HG03095 (cell line): Measurements from ENCODE around the gene EFNA2.
"Not testable (repeated sequence)": the region's sequence is repeated elsewhere in the genome, so short reads cannot be mapped to it uniquely, and the experiment has no call there.

Experiments used
- ATAC-seq: cut with Tn5 transposase; IDR thresholded peaks from one replicate; pipeline ENCODE4 v1.9.1; 2021; ENCODE audit warnings: moderate library complexity; ENCODE audit not compliant: unreplicated experiment

The EFNA2 gene

DNA sequence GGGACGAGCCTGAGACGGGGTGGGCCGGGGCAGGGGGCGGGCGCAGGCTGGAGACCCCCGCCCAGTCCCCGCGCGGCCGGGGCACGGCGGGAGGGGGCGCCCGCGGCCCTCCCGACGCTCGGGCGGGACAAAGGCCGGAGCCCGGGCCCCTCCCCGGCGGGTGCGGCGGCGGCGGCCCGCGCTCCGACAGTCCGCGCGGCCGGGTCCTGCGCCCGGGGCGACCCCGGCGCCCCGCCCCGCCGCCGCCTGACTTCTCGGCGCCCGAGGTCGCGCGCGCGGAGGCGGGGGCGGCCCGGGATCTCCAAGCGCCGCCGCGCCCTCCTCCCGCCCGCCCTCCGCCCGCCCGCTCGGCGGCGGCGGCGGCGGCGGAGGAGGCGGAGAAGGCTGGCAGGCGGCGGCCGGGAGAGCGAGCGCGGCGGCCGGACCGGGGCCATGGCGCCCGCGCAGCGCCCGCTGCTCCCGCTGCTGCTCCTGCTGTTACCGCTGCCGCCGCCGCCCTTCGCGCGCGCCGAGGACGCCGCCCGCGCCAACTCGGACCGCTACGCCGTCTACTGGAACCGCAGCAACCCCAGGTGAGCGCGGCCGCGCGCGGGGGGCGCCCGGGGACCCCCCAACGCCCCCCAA lies at the start of gene EFNA2:
EFNA2 (plus strand) TSS at position 137 of the 624 bp plus-strand sequence; CDS start at position 433, 296 bp downstream.
- ATAC-seq = no peak

DNA sequence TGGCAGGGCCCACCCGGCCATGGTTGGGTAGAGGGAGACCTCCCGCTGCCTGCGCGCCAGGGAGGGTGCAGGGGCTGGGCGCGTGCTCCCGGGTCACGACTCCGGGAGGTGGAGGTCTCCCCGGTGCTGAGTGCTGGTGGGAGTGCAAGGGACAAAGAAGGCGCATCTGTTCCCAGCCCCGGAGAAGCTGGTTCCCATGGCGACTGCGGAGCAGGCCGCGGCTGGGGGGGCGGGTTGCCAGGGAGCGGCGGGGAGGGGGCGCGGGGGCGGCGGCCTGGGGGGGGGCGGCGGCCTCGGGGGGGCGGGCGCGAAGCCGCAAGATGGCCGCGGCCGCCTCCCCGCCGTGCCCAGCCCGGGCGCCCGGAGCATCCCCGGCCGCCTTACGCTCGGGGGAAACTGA lies 49.1 kb upstream of the EFNA2 start:
- ATAC-seq = no peak

DNA sequence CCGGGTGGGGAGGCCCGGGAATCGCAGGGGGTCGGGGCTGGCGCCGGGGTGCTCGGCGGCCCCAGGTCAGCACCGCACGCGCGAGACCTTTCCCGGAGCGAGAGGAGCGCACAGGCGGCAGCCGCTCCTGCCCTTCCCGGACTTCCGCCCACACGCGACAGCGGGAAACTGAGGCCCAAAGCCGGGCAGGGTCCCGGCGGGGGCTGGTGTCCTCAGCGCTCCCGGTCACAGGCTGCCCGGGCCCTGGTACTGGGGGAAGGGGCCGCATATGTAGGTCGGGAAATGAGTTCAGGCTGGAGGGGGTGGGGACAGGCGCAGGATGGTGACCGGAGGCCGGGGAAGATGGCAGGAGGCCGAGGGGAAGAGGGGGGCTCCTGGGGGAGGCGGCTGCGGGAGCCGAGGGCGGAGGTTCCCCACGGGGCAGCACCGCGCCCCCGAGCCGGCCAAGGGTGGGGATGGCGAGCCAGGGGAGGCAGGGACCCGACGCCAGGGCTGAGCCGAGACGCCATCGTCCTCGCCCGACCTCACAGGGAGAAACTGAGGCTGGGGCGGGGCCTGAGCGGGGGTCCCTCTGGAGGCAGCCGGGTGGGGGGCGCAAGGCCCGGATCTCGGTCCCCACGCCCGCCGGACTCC lies 48.5 kb upstream of the EFNA2 start:
- ATAC-seq = no peak

DNA sequence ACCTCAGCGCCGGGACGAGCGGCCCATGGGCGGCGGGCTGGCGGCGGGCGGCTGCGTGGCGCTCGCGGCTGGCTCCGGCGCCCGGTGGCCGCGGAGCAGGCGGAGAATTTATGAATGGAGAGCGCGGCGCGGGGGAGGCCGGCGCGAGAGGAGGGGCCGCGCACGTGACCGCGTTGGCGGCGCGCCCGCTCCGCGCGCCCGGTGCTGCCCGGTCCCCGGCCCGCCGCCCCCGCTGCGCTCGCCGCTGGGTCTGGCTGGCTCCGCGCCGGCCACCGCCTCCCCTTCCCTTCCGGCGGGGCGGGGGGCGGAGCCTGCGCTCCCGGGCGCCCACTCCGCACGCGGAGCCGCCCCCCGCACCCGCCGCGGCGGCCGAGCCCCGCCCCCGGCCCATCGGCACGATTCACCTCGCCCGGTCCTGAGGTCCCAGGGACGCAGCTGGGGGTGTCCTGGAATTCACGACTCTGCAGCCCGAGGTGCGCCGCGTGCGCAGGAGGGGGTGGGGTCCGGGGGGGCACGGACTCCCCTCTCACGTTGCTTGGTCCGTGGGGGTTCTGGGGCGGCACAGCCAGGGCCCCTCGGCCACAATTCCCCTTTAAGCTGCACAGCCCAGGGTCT lies 47.8 kb upstream of the EFNA2 start, which contains the start of gene CBARP:
CBARP (minus strand) TSS at position 252 of the 615 bp plus-strand sequence. CDS start 1,905 bp downstream, outside the sequence.
- no peak for ATAC-seq

DNA sequence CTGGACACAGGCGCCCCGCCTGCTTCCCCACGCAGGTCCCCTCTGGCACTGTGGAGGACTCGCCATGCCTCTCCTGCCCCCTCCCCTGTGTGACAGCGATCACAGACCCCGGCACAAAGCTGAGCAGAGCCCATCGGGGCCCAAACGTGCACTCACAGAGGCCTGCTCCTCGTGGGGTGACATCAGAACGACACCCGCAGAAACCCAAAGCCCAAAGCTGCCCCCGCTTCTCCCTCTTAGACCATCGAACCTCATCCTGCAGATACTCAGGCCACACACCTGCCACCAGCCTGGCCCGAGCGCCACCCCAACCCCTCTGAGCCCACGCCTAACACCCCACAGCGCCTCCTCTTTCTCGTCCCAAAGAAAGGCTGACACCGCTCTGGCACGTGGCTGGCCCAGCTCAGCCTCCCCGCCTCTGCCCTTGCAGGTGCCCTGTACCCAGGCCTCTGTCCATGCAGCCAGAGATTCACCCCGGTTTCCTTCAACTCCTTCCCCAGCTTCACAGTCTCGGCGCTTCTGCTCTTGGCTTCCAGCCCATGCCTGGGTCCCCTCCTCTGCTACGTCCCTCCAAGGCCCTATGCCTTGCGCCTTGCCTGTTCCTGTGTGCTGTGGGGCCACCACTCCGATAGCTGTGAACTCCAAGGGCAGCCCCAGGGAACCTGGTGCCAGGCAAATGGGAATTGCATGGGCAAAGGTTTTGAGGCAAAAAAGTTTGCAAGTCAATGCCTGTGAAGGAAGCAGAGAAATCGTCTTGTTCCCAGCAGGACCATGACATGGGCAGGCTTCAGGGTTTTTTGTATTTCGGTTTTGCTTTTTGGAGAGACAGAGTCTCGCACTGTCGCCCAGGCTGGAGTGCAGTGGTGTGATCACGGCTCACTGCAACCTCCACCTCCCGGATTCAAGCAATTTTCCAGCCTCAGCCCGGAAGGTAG lies 47.0 kb upstream of the EFNA2 start:
- ATAC-seq = no peak

DNA sequence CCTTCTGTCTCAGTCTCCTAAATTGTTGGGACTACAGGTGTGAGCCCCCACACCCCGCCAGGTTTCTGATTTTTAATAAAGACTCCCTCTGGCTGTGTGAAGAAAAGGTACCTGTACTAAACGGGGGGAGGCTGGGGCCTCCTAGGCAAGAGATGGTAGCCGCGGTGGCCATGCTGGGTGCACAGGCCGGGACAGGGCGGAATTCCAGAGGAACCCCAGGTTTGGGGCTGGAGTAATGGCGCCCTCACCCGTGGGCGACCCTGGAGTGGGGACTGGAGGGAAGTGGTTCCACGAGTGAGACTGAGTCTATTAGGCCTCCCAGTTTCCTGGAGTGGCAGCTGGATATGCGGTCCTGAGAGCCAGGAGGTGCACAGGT lies 46.3 kb upstream of the EFNA2 start:
- ATAC-seq = no peak

DNA sequence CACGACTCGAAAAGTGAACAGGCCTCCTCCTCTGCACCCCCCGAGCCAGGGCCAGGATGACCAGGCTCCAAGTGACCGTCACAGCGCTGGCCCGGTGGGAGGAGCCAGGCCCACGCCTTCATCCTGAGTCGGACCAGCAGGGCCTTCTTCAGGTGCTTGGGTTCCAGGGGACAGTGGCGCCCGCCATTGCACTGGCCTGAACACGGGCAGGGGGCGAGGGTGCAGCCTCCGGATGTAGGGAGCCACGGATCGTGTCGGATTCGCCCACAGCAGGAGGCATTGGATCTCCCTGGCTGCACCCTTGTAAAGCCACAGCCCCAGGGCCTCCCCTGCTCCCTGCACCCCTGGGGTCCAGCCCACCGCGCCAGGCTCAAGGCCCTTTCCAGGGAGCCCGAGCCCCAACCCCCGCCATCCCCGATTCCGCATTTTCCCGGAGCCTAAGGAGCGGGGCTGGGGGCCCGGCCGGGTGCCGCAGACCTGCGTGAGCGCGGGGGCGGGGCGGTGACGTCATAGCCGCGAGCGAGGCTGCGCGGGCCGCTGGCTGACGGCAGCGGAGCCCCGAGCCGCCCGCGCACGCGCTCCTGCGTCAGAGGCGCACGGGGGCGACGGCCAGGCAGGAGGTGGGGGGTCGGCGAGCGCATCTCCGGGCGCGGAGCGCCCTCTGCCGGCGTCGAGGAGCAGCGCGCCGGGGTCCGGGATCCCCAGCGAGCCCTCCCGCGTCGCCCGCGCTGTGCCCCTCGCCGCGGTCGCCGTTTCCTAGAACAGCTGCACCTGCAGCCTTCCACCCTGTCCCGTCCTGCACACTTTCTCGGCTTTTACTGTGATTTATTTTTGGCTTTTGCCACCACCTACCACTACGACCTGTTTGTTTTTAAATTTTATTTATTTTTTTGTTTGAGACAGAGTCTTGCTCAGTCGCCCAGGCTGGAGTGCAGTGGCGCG lies 45.6 kb upstream of the EFNA2 start:
- ATAC-seq = no peak

DNA sequence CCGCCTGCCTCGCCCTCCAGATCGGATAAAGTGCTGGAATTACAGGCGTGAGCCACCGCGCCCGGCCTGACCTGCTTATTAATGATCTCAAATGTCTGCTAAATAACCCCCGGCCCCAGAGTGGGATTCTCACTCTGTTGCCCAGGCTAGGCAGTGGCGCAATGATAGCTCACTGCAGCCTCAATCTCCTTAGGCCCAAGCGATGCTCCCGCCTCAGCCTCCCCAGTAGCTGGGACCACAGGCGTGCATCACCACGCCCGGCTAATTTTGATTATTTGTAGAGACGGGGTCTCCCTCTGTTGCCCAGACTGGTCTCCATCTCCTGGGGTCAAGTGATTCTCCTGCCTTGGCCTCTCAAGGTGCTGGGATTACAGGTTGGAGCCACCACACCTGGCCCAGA lies 44.7 kb upstream of the EFNA2 start:
- ATAC-seq = no peak

DNA sequence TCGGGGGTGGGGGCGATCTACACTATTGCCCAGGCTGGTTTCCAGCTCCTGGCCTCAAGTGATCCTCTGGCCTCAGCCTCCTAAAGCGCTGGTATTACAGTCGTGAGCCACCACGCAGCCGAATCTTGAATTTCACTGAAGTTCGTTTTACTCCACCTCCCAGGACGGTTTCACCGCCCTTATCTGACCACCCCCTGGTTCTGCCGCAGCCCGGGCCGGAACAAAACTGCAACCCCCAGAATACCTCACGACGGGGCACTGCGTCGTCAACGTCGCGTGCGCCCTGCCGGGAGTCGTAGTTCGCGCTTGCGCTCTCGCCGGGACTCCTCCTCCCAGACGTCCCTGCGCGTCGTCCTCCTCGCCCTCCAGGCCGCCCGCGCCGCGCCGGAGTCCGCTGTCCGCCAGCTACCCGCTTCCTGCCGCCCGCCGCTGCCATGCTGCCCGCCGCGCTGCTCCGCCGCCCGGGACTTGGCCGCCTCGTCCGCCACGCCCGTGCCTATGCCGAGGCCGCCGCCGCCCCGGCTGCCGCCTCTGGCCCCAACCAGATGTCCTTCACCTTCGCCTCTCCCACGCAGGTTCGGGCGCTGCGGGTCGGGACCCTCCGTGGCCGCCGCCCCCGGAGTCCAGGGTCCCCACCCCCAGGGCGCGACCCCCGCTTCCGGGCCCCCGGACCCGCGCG lies 44.1 kb upstream of the EFNA2 start, which contains the start of gene ATP5F1D:
ATP5F1D (plus strand) TSS at position 335 of the 679 bp plus-strand sequence; CDS start at position 435, 100 bp downstream.
- peak; percentile 37 for ATAC-seq

DNA sequence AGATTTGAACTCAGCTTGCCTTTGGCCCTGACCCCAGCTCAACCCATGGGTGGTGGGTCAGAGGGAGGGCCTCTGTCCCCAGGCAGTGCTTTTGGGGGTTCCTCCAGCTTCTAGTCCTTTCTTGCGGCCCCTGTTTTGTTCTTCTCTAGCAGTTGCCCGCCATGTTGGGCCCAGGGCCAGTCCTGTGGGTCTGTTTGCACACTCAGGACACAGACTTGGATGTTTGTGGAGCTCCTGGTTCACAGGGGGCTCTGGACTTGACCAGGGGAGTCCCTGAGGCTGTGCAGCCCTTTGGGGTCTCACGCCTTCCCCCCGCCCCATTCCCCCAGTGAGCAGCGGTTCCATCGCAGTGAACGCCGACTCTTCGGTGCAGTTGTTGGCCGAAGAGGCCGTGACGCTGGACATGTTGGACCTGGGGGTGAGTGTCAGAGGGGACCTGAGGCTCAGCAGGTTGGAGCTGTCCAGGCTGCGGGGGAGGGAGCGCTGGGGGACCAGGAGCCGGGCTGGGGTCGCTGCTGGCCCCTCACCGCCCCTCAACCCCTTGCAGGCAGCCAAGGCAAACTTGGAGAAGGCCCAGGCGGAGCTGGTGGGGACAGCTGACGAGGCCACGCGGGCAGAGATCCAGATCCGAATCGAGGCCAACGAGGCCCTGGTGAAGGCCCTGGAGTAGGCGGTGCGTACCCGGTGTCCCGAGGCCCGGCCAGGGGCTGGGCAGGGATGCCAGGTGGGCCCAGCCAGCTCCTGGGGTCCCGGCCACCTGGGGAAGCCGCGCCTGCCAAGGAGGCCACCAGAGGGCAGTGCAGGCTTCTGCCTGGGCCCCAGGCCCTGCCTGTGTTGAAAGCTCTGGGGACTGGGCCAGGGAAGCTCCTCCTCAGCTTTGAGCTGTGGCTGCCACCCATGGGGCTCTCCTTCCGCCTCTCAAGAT lies 41.6 kb upstream of the EFNA2 start:
- no peak for ATAC-seq

DNA sequence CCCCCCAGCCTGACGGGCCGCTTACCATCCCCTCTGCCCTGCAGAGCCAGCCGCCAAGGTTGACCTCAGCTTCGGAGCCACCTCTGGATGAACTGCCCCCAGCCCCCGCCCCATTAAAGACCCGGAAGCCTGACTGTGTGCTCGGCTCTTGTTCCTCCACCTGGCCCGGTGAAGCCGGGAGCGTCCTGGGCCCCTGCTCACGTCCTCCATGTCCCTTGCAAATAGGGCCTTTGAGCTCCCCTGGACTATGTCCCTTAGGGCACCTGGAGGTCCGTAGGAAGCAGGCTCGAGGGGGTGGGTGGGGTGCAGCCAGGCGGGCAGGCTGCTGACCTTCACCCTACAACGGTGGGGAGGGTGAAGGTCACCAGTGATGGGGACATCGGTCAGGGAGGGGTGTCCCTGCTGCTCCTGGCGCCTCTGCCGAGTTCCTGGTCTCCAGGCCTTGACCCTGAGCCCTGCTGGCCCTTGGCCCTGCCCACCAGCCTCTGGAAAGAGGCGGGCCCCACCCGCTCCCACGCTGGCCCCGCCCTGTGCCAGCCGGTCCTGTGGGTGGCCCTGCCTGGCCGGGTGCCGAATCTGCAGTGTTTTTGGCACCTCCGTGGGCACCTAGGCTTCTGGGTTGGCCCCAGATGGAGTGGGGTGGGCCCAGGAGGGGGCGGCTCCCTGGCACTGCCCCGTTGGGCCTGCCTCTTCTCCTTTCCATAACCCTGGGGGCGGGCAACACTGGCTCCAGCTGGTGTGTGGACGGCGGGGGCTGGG lies 40.8 kb upstream of the EFNA2 start:
- ATAC-seq = no peak

DNA sequence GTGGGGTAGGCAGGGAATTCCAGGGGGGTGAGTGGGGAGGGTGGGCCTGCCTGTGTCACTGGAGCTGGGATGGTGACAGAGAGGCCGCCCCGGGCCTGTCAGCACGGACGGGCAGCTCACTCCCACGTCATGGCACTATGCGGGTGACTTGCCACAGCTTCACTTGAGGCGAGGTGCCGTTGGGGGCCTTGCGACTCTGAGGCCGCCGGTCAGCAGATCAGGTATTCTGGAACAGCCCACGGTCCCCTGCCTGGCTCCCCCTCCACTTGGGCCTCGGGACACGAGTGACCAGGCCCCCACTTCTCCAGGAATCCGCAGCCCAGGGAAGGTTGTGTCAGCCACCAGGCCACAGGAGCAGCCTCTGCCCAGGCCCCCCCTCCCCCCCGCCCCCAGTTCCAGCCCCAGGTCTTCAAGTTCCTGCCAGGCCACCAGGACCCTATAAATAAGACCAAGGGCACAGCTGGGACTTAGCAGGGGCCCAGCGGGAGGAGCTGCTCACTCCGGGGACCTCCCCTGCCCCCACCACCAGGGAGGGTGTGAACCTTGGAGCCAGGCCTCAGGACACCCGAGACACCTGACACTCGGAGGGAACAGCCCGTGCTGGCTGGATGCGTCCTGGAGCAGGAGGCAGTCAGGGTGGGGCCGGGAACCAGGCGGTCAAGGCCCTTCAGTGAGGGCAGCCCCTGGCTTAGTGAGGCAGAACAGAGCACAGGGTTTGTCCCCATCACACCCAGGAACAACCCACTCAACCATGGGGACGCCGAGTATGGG lies 40.0 kb upstream of the EFNA2 start:
- no peak for ATAC-seq

DNA sequence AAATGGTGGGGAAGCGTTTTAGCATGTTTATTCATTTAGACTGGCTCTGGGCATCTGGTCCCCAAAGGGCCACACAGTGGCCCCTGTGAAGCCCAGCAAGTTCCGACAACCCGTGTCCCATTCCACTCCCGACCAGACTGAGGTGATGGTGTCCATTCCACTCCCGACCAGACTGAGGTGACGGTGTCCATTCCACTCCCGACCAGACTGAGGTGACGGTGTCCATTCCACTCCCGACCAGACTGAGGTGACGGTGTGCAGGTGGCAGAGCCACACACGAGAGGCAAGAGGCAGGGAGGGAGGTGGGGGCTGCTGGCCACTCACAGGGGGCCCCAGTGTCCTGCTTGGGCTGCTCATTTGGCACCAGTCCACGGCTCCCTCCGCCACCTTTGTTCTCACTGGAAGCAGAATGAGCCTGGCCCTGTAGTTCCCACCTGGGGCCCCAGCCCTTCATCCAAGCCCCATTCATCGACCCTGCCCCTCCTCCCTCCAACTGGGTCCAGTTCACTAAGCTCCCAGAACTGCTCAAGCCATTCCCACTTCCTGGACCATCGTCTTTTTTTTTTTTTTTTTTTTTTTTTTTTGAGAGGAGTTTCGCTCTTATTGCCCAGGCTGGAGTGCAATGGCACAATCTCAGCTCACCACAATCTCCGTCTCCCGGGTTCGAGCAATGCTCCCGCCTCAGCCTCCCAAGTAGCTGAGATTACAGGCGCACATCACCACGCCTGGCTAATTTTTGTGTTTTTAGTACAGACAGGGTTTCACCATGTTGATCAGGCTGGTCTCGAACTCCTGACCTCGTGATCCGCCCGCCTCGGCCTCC lies 39.2 kb upstream of the EFNA2 start:
- not testable (repeated sequence) for ATAC-seq

DNA sequence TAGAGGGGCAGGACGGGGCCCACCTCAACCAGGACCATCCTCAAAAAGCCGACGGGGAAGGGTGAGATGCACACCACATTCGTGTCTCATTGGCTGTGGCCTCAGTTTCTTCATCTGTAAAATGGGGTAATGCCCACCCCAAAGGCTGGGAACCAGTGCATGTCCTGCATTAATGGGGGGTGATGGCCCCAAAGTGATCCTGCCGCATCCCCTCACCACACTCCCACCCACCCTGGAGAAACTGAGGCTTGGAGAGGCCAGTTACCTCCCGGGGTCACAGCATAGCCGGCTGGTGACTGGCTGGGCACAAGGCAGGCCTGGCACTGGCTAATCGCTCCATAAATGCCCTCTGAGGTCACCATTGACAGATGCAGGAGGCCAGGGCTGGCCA lies 37.9 kb upstream of the EFNA2 start:
- no peak for ATAC-seq

DNA sequence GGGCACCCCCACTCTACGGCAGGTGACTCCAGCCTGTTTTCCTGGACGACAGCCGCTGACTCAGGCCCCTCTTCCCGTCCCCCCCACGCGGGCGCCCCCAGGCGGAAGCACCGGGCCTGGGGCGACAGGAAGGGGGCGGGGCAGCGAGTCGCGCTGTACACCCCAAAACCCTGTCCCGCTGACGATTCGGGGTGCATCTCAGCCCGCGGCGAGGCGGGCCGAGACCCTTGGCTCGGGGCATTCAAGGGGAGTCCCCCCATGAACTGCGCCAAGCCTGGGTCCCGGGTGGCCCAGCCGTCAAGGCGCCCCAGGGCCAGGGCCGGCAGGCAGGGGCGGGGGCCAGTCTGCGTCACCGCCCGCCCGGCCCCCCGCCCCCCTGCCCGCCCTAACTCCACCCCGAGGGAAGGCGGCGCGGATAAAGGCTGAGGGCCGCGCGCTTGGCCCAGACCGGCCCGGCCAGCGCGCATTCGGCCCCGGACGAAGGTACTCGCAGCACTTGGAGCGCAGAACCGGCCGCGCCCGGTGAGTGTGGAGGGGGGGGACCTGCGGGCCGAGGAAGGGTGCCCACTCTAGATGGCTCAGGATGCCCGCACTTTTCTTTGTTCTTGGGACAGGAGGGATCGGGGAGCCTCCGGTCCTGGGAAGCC lies 37.4 kb upstream of the EFNA2 start, which contains the start of gene MIDN:
MIDN (plus strand) TSS at position 445 of the 647 bp plus-strand sequence. CDS start 1,714 bp downstream, outside the sequence.
- ATAC-seq = peak; percentile 13
